HCT116 (cell line): ENCODE results near the gene CCDC188.

Experiments used
- ATF3 ChIP-seq: IDR thresholded peaks from 2 replicates; pipeline ENCODE4 v1.6.1; 2012
- CEBPB ChIP-seq: IDR thresholded peaks from 2 replicates; pipeline ENCODE4 v1.6.1; 2012; ENCODE audit warnings: low read depth
- CTCF ChIP-seq, 3 experiments: fragments of 200-600 bp in 1 of 3; sonication (generic) in 1 of 3; IDR thresholded peaks in 2 of 3; conservative IDR thresholded peaks in 1 of 3; 2 replicates each; pipeline ENCODE4 v1.5.1; 2012 to 2017; ENCODE audit warnings: low read depth in 2 of 3, low read length in 2 of 3, antibody characterized with exemption in 1 of 3, borderline replicate concordance in 1 of 3, control low read depth in 1 of 3, mild to moderate bottlenecking in 1 of 3, mixed read lengths in 1 of 3, mixed run types in 1 of 3, moderate library complexity in 1 of 3; ENCODE audit not compliant: insufficient read depth in 1 of 3
- EZH2 ChIP-seq: fragments of 200-600 bp; sonication (generic); IDR thresholded peaks from 2 replicates; pipeline ENCODE4 v1.6.1; 2017; ENCODE audit warnings: antibody characterized with exemption, mixed run types
- MAX ChIP-seq: IDR thresholded peaks from 2 replicates; pipeline ENCODE4 v1.6.1; 2012
- POLR2A ChIP-seq: IDR thresholded peaks from 2 replicates; pipeline ENCODE4 v1.7.0; 2011; ENCODE audit warnings: borderline replicate concordance; ENCODE audit not compliant: insufficient read depth, insufficient read length; ENCODE audit errors: extremely low read depth
- SIN3A ChIP-seq: IDR thresholded peaks from 2 replicates; pipeline ENCODE4 v1.6.1; 2012; ENCODE audit warnings: low read depth

DNA sequence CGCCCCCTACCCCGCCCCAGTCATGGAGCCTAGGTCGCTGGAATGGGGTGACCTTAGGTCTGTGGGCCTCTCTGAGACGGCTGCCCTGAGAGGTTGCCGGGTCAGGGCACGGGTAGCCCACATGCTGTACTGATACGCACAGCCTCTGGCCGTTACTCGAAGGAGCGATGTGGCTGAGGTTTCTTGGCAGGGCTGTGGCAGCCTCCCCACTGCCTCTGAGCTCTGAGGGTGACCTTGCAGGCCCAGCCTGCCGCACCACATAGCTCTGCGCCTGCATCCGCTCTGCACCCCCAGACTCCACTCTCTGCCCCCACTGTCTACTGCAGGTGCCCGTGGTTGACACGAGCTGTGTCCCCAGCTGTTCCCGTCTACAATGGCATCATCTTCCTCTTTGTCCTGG lies 12.0 kb downstream of the CCDC188 start:
- TF ChIP-seq SIN3A: no peak
- TF ChIP-seq POLR2A: no peak
- TF ChIP-seq CEBPB: no peak
- no peak for TF ChIP-seq MAX
- no peak for TF ChIP-seq CTCF (IDR thresholded peaks at IDR 0.05 in 2 of 3, conservative IDR thresholded peaks at IDR 0.05 in 1 of 3; ENCODE audit: borderline replicate concordance in 1 of 3, insufficient read depth in 1 of 3, low read depth in 2 of 3, low read length in 2 of 3)
- no peak for TF ChIP-seq ATF3
- TF ChIP-seq EZH2: no peak
